Hematopoietic multipotent progenitor cell (in vitro differentiated cells): Measurements from ENCODE around the gene GANAB. TPM values are rescaled to one million over a fixed set of nuclear protein-coding genes. Genes with fewer than 3 reads are reported as not detected.
"Not testable (repeated sequence)": the region's sequence is repeated elsewhere in the genome, so short reads cannot be mapped to it uniquely, and the experiment has no call there.

ENCODE experiments used
- DNase-seq, 3 donors: peaks; one replicate each; pipeline ENCODE4 v3.0.0-alpha.2; 2011 to 2015; ENCODE audit warnings: low read depth in 2 of 3, low spot score in 2 of 3
- total RNA-seq: library from RNA; depleted of rRNA; stranded (reverse); fragments of >200 nt; gene quantifications from one replicate; pipeline ENCODE4 v1.2.3, GENCODE V29; 2012

GANAB gene
- total RNA-seq: 215 TPM

GRCh38 chr11:62645946-62646824, at the start of gene GANAB:
Gene GANAB (minus strand): TSS chr11:62646613. CDS start chr11:62646599, 14 bp downstream.
- peak; percentile 89 to 99 (median 99) for DNase-seq

- DNase-seq: peak in 2 of 3 donors; percentile 80 to 88
Observed at GRCh38 chr11:62694455-62695167, 48.2 kb upstream of the GANAB start.

- not testable (repeated sequence) for DNase-seq
Observed at GRCh38 chr11:62693624-62694023, 47.2 kb upstream of the GANAB start.

- DNase-seq: no peak
Observed at GRCh38 chr11:62689421-62690183, 43.2 kb upstream of the GANAB start, which contains the start of gene LRRN4CL. Gene LRRN4CL (minus strand): TSS chr11:62689530. CDS start chr11:62688508, 1,022 bp downstream.

GRCh38 chr11:62688491-62688890, 42.1 kb upstream of the GANAB start:
- DNase-seq: no peak

GRCh38 chr11:62687508-62688396, 41.3 kb upstream of the GANAB start:
- DNase-seq: no peak

GRCh38 chr11:62682518-62682917, 36.1 kb upstream of the GANAB start:
- no peak for DNase-seq

- DNase-seq: peak in 2 of 3 donors; percentile 58 to 73
Observed at GRCh38 chr11:62680825-62681240, 34.4 kb upstream of the GANAB start.

- peak; percentile 71 to 89 (median 88) for DNase-seq
Observed at GRCh38 chr11:62678770-62679696, 32.6 kb upstream of the GANAB start, which contains the start of gene UBXN1. Gene UBXN1 (minus strand): TSS chr11:62679073. CDS start chr11:62678923, 150 bp downstream.

- no peak for DNase-seq
Observed at GRCh38 chr11:62678433-62678769, 32.0 kb upstream of the GANAB start.

- no peak for DNase-seq
Observed at GRCh38 chr11:62677714-62678113, 31.3 kb upstream of the GANAB start.

- DNase-seq: no peak
Observed at GRCh38 chr11:62677156-62677555, 30.7 kb upstream of the GANAB start.

- no peak for DNase-seq
Observed at GRCh38 chr11:62676698-62677097, 30.3 kb upstream of the GANAB start.

GRCh38 chr11:62675415-62675814, 29.0 kb upstream of the GANAB start:
- DNase-seq: not testable (repeated sequence)

- no peak for DNase-seq
Observed at GRCh38 chr11:62673196-62673525, 26.7 kb upstream of the GANAB start.

- DNase-seq: peak; percentile 54 to 89 (median 86)
Observed at GRCh38 chr11:62671608-62672389, 25.4 kb upstream of the GANAB start, which contains the start of the genes LBHD1 and UQCC3. Gene LBHD1 (minus strand): TSS chr11:62672267. CDS start chr11:62670031, 2,236 bp downstream. Gene UQCC3 (plus strand): TSS chr11:62671673. CDS start chr11:62671746, 73 bp downstream.

GRCh38 chr11:62671236-62671607, 24.8 kb upstream of the GANAB start:
- peak in 1 of 3 donors; percentile 37 for DNase-seq
